GM13977 (cell line): ENCODE data around the gene LATS1.
A peak's percentile ranks its signal among the peaks of the same experiment; 100 is the strongest.

Experiments
- DNase-seq: peaks from one replicate; pipeline ENCODE4 v3.0.0; 2012; ENCODE audit warnings: low spot score
- in situ Hi-C: fragments of 300-500 bp; cut with MboI; formaldehyde crosslinking; loops from one replicate; pipeline ENCODE4 v1.12.0; 2022; ENCODE audit warnings: low sequenced_read_pairs, low pct_unique_long_range_greater_than_20kb, mixed read lengths, inconsistent platforms; ENCODE audit not compliant: unreplicated experiment
- TF ChIP-seq, protein P1 (sequence below): IDR thresholded peaks from 2 replicates; pipeline ENCODE4 v1.5.1; 2012; ENCODE audit warnings: mild to moderate bottlenecking, control low read depth; ENCODE audit not compliant: insufficient read depth; ENCODE audit errors: extremely low read depth, missing control alignments

Gene LATS1

DNA sequence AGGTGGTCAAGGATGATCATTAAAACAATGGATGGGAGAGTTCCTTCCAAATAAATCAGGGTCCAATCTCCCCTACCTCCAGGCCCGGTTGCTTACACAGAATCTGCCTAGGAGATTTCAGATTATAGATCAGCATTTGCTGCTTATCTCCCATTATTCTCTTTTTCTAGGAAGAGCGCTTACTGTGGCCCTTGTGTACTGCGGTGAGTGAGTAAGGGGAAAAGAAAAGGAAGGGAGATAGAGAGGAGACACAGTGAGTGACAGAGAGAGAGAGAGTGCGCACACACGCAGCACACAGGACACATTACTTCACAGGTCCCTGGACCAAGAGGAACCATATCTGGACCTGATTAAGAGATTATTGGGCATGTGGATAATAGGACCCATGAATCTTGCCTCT is 6.2 kb downstream of the LATS1 start:
- in situ Hi-C loops: no loop called here
- TF ChIP-seq, protein P1, sequence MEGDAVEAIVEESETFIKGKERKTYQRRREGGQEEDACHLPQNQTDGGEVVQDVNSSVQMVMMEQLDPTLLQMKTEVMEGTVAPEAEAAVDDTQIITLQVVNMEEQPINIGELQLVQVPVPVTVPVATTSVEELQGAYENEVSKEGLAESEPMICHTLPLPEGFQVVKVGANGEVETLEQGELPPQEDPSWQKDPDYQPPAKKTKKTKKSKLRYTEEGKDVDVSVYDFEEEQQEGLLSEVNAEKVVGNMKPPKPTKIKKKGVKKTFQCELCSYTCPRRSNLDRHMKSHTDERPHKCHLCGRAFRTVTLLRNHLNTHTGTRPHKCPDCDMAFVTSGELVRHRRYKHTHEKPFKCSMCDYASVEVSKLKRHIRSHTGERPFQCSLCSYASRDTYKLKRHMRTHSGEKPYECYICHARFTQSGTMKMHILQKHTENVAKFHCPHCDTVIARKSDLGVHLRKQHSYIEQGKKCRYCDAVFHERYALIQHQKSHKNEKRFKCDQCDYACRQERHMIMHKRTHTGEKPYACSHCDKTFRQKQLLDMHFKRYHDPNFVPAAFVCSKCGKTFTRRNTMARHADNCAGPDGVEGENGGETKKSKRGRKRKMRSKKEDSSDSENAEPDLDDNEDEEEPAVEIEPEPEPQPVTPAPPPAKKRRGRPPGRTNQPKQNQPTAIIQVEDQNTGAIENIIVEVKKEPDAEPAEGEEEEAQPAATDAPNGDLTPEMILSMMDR: no peak
- DNase-seq: no peak

DNA sequence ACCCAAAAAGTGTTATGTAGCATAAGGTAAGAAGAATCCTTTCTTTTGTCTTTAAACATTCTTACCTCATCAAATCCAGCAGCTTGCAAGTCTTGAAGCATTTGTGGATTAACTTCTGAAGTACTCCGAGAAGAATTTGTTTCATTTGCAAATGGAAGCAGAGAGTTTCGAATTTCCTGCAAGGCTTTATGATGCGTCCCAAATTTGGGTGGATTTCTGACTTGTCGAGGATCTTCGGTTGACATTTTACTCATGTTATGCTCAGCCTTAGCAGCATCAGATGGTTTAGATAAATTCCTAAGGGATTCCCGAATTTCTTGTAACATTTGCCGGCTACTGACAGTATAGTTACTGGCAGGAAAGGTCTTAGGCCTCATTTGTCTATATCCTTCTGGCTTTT is 16.2 kb downstream of the LATS1 start:
- in situ Hi-C loops: no loop called here
- DNase-seq: no peak
- TF ChIP-seq, protein P1: no peak

DNA sequence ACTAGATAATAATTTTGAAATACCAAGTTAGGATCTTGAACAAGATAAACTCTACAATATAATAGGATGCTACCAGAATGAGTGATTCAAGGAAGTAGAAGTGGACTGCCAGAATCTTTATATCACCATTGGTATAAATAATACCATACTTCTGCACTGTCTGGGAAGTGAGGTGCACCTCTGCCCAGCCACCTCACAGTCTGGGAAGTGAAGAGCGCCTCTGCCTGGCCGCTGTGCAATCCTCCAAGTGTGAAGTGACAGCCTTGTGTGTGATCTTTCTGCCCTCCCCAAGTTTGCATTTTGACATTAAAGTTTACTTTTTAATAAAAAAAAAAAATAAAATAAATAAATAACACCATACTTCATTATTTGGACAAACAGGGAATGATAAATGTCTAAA is 18.8 kb downstream of the LATS1 start:
- TF ChIP-seq, protein P1: peak; percentile 21
- in situ Hi-C loops: no loop called here
- DNase-seq: no peak

DNA sequence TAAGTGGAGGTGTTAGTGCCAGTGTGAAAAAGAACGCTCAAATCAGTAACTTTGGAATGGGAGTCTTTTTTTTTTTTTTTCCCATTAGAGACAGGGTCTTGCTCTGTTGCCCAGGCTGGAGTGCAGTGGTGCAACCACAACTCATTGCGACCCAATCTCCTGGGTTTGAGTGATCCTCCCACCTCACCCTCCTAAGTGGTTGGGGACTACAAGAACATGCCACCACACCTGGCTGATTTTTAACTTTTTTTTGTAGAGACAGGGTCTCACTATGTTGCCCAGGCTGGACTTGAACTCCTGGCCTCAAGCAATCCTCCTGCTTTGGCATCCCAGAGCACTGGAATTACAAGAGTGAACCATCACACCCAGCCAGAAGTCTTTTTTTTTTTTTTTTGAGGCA is 19.7 kb downstream of the LATS1 start:
- TF ChIP-seq, protein P1: no peak
- no peak for DNase-seq
- in situ Hi-C loops: no loop called here

DNA sequence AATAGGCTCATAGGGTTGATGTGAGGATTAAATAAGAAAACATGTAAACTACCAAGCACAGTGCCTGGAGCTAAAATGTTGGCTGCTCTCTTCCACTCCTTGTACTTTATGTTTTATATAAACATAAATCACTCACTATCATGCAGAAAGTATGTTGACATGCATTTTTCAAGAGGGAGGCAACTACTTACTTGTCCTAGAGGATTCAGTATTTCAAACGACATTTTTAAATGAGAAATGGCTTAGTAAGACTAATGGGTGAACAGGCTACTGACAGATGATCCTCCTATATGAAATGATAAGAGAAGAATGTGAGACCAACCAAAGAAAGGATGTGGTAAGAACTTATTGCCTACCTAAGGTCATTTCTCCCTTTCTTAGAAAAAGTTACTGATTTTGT is 21.0 kb downstream of the LATS1 start:
- DNase-seq: no peak
- in situ Hi-C loops: no loop called here
- TF ChIP-seq, protein P1: no peak

DNA sequence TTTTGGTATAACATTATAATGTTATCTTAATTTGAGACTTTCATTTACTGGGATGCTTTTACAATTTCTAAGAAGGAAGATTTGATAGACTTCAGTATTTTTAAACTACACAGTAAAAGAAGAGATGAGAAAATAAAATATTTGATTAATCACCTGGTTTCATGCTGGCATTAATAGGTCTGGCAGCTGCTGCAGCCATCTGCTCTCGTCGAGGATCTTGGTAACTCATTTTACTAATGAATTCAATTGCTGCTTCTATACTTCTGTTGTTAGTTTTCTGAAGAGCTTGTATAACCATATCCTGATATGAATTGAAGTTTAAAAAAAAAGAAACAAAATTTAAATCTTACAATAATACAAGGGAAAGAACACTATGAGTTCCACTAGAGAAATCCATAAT is 23.0 kb downstream of the LATS1 start:
- in situ Hi-C loops: no loop called here
- TF ChIP-seq, protein P1: no peak
- no peak for DNase-seq

DNA sequence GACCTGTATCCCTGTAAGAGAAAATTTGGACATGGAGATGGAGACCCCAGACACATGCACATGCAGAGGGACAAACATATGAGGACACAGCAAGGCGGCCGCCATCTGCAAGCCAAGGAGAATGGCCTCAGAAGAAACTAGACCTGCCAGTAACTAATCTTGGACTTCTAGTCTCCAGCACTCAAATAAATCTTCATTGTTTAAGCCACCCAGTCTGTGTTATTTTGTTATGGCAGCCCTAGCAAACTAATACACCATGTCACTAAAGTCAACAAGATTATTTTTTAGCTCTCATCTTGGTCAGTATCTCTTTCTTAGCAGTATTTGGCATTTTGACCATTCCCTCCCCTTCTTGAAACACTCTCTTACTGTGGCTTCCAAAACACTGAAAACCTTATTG is 26.7 kb downstream of the LATS1 start:
- DNase-seq: no peak
- in situ Hi-C loops: no loop called here
- TF ChIP-seq, protein P1: no peak
